Activated T-helper 2 cell treated with anti-CD3 and anti-CD28 coated beads, Interferon-gamma antibody, Interleukin-2, Interleukin-4, amounts not matched to agents 10 μg/mL and 5 μg/mL and 100 μg/mL, durations not matched to agents 14 hours and 24 hours and 36 hours (primary cell): Measurements from ENCODE around the gene FANCM. TPM values are rescaled to one million over a fixed set of nuclear protein-coding genes. Genes with fewer than 3 reads are reported as not detected.

Experiments used
- total RNA-seq: library from RNA; stranded (reverse); gene quantifications from 2 replicates; pipeline ENCODE4 v1.2.3, GENCODE V29; 2022

The FANCM gene
- total RNA-seq, 1 donor from 2014 or later, result 14.4 TPM

Other genes with a start within 250 kb of the FANCM start
- gene KLHL28, start 174.0 kb upstream of the FANCM start, total RNA-seq, result 17.3 and 17.4 TPM in 2 replicates
- 7.3 and 11.1 TPM in 2 replicates for gene TOGARAM1, start 173.7 kb upstream of the FANCM start, total RNA-seq
- gene PRPF39, start 51.8 kb upstream of the FANCM start, total RNA-seq, result 47.6 and 47.8 TPM in 2 replicates
- gene FKBP3, start 1.4 kb upstream of the FANCM start, total RNA-seq, result 78.7 and 79.1 TPM in 2 replicates
- gene MIS18BP1, start 117.3 kb downstream of the FANCM start, total RNA-seq, result 56.4 and 62.9 TPM in 2 replicates